ENCODE measurements around the gene AAMP.

The AAMP gene

GRCh38 chr2:218238887-218239286 lies 31.1 kb downstream of the AAMP start:
- H4K20me1 ChIP-seq (ENCODE audit: insufficient read depth, low read length), result no peaks in the 10 kb centered on the region

GRCh38 chr2:218236829-218237228 lies 33.1 kb downstream of the AAMP start:
- no peaks in the 10 kb centered on the region for H3K9me3 ChIP-seq (replicated peaks; ENCODE audit: insufficient read depth, low read length)
- no peaks in the 10 kb centered on the region for H4K20me1 ChIP-seq (ENCODE audit: insufficient read depth, low read length)
- peaks cover 33% of the 10 kb centered on the region for H3K36me3 ChIP-seq (replicated peaks; ENCODE audit: insufficient read depth, low read length)
- H3K79me2 ChIP-seq (ENCODE audit: low read length), result peaks cover 92% of the 10 kb centered on the region
- no peaks in the 10 kb centered on the region for H3F3A ChIP-seq (ENCODE audit: insufficient read depth, low read length)
- TF ChIP-seq EZH2 (optimal IDR thresholded peaks at IDR 0.05; ENCODE audit: low read depth, low read length), result no peak
- no peak for TF ChIP-seq EZH2phosphoT487 (IDR thresholded peaks at IDR 0.05; ENCODE audit: low read length)
- TF ChIP-seq, protein P1, sequence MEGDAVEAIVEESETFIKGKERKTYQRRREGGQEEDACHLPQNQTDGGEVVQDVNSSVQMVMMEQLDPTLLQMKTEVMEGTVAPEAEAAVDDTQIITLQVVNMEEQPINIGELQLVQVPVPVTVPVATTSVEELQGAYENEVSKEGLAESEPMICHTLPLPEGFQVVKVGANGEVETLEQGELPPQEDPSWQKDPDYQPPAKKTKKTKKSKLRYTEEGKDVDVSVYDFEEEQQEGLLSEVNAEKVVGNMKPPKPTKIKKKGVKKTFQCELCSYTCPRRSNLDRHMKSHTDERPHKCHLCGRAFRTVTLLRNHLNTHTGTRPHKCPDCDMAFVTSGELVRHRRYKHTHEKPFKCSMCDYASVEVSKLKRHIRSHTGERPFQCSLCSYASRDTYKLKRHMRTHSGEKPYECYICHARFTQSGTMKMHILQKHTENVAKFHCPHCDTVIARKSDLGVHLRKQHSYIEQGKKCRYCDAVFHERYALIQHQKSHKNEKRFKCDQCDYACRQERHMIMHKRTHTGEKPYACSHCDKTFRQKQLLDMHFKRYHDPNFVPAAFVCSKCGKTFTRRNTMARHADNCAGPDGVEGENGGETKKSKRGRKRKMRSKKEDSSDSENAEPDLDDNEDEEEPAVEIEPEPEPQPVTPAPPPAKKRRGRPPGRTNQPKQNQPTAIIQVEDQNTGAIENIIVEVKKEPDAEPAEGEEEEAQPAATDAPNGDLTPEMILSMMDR (IDR thresholded peaks at IDR 0.05; ENCODE audit: low read length), result no peak
- H3K4me2 ChIP-seq (ENCODE audit: low read depth, low read length), result no peak overlapping the region
- no peak overlapping the region for H3K4me3 ChIP-seq (ENCODE audit: low read length)
- no peak for DNase-seq
- H3K27me3 ChIP-seq (replicated peaks; ENCODE audit: insufficient read depth, low read length), result no peaks in the 10 kb centered on the region
- no peak overlapping the region for H3K27ac ChIP-seq (ENCODE audit: low read length)
- H3K4me1 ChIP-seq (ENCODE audit: low read length), result no peaks in the 10 kb centered on the region
- no peaks in the 10 kb centered on the region for H3K9me2 ChIP-seq (replicated peaks; ENCODE audit: insufficient read depth, low read length)
- no peak overlapping the region for H3K9ac ChIP-seq (ENCODE audit: low read length)
- no peak overlapping the region for H2AFZ ChIP-seq (ENCODE audit: low read length)

More at GRCh38 chr2:218238887-218239286, 31.1 kb downstream of the AAMP start:
- no peak for DNase-seq
- H3K79me2 ChIP-seq (ENCODE audit: low read length), result peaks cover 93% of the 10 kb centered on the region
- no peak overlapping the region for H3K27ac ChIP-seq (ENCODE audit: low read length)
- no peaks in the 10 kb centered on the region for H3K9me2 ChIP-seq (replicated peaks; ENCODE audit: insufficient read depth, low read length)
- peaks cover 37% of the 10 kb centered on the region for H3K36me3 ChIP-seq (replicated peaks; ENCODE audit: insufficient read depth, low read length)
- TF ChIP-seq EZH2 (optimal IDR thresholded peaks at IDR 0.05; ENCODE audit: low read depth, low read length), result no peak
- TF ChIP-seq, protein P1 (IDR thresholded peaks at IDR 0.05; ENCODE audit: low read length), result no peak
- no peaks in the 10 kb centered on the region for H3K9me3 ChIP-seq (replicated peaks; ENCODE audit: insufficient read depth, low read length)
- H3K4me2 ChIP-seq (ENCODE audit: low read depth, low read length), result no peak overlapping the region
- H3K4me1 ChIP-seq (ENCODE audit: low read length), result no peaks in the 10 kb centered on the region
- no peak overlapping the region for H3K9ac ChIP-seq (ENCODE audit: low read length)
- H3K27me3 ChIP-seq (replicated peaks; ENCODE audit: insufficient read depth, low read length), result no peaks in the 10 kb centered on the region
- H3F3A ChIP-seq (ENCODE audit: insufficient read depth, low read length), result no peaks in the 10 kb centered on the region
- H2AFZ ChIP-seq (ENCODE audit: low read length), result no peak overlapping the region
- no peak overlapping the region for H3K4me3 ChIP-seq (ENCODE audit: low read length)

- no peak overlapping the region for H3K4me3 ChIP-seq (ENCODE audit: low read length)
- no peaks in the 10 kb centered on the region for H3K9me3 ChIP-seq (replicated peaks; ENCODE audit: insufficient read depth, low read length)
- H3K36me3 ChIP-seq (replicated peaks; ENCODE audit: insufficient read depth, low read length), result peaks cover 37% of the 10 kb centered on the region
- TF ChIP-seq, protein P1 (IDR thresholded peaks at IDR 0.05; ENCODE audit: low read length), result no peak
- TF ChIP-seq EZH2 (optimal IDR thresholded peaks at IDR 0.05; ENCODE audit: low read depth, low read length), result no peak
- TF ChIP-seq EZH2phosphoT487 (IDR thresholded peaks at IDR 0.05; ENCODE audit: low read length), result no peak
- peaks cover 10% of the 10 kb centered on the region for H3F3A ChIP-seq (ENCODE audit: insufficient read depth, low read length)
- peaks cover 15% of the 10 kb centered on the region for H3K4me1 ChIP-seq (ENCODE audit: low read length)
- H3K27ac ChIP-seq (ENCODE audit: low read length), result no peak overlapping the region
- peaks cover 92% of the 10 kb centered on the region for H3K79me2 ChIP-seq (ENCODE audit: low read length)
- H2AFZ ChIP-seq (ENCODE audit: low read length), result no peak overlapping the region
- H3K9me2 ChIP-seq (replicated peaks; ENCODE audit: insufficient read depth, low read length), result no peaks in the 10 kb centered on the region
- no peak overlapping the region for H3K4me2 ChIP-seq (ENCODE audit: low read depth, low read length)
- DNase-seq, result no peak
- H3K27me3 ChIP-seq (replicated peaks; ENCODE audit: insufficient read depth, low read length), result no peaks in the 10 kb centered on the region
- no peaks in the 10 kb centered on the region for H4K20me1 ChIP-seq (ENCODE audit: insufficient read depth, low read length)
- no peak overlapping the region for H3K9ac ChIP-seq (ENCODE audit: low read length)
Observed at GRCh38 chr2:218235017-218235416, 34.9 kb downstream of the AAMP start.
